NAMALWA (cell line): ENCODE measurements around the gene PPP6R2.

ENCODE experiments used
- DNase-seq: peaks from one replicate; pipeline ENCODE4 v3.0.0-alpha.2; 2015; ENCODE audit warnings: low spot score

The PPP6R2 gene

GRCh38 chr22:50305393-50305922, 37.7 kb upstream of the PPP6R2 start:
- no peak for DNase-seq

- peak; percentile 69 for DNase-seq
Measured at GRCh38 chr22:50305923-50306566, 37.1 kb upstream of the PPP6R2 start.

GRCh38 chr22:50306753-50307749, 36.1 kb upstream of the PPP6R2 start, which contains the start of gene PLXNB2:
Gene PLXNB2 (minus strand): TSS chr22:50307646. CDS start chr22:50290584, 17,062 bp downstream.
- peak; percentile 76 for DNase-seq

- no peak for DNase-seq
Measured at GRCh38 chr22:50307890-50308596, 35.1 kb upstream of the PPP6R2 start.

GRCh38 chr22:50308597-50308935, 34.6 kb upstream of the PPP6R2 start:
- no peak for DNase-seq

- no peak for DNase-seq
Measured at GRCh38 chr22:50308986-50309600, 34.0 kb upstream of the PPP6R2 start.

GRCh38 chr22:50309601-50309991, 33.5 kb upstream of the PPP6R2 start:
- no peak for DNase-seq

GRCh38 chr22:50310031-50310722, 33.0 kb upstream of the PPP6R2 start:
- no peak for DNase-seq

- DNase-seq, result no peak
Measured at GRCh38 chr22:50310949-50311444, 32.1 kb upstream of the PPP6R2 start.

GRCh38 chr22:50311606-50312351, 31.3 kb upstream of the PPP6R2 start:
- DNase-seq, result no peak

- DNase-seq, result no peak
Measured at GRCh38 chr22:50312371-50312770, 30.8 kb upstream of the PPP6R2 start.

GRCh38 chr22:50313021-50313420, 30.1 kb upstream of the PPP6R2 start:
- DNase-seq, result no peak

- DNase-seq, result no peak
Measured at GRCh38 chr22:50313600-50313999, 29.5 kb upstream of the PPP6R2 start.

- DNase-seq, result no peak
Measured at GRCh38 chr22:50314081-50314454, 29.1 kb upstream of the PPP6R2 start.

GRCh38 chr22:50314455-50315288, 28.5 kb upstream of the PPP6R2 start:
- DNase-seq, result peak; percentile 91

- peak; percentile 69 for DNase-seq
Measured at GRCh38 chr22:50315289-50316113, 27.6 kb upstream of the PPP6R2 start.

- no peak for DNase-seq
Measured at GRCh38 chr22:50316114-50317065, 26.7 kb upstream of the PPP6R2 start.
